HepG2 (cell line): ENCODE data around the gene TMEM270. TPM values are rescaled to one million over a fixed set of nuclear protein-coding genes. Genes with fewer than 3 reads are reported as not detected.

Experiments used
- ATAC-seq: fragments of 200-7000 bp; cut with Tn5 transposase; 3 replicates; pipeline ENCODE4 v1.9.1; 2020; ENCODE audit warnings: mild to moderate bottlenecking, moderate library complexity
- BruUV-seq: library from RNA; stranded (reverse); fragments of 400-500 nt; replicated peaks from 2 replicates; lab custom pipeline; 2021; lab: Mats Ljungman, UMichigan
- CTCF ChIA-PET: fragments of 300-600 bp; formaldehyde crosslinking; extraction: SDS; loops from one replicate; lab custom pipeline; 2021; ENCODE audit warnings: low total read pairs, inconsistent platforms, low intra/inter-chr PET ratio; lab: Yijun Ruan, JAX
- POLR2A ChIA-PET: fragments of 350-600 bp; sonication (Branson Sonifier 250); formaldehyde crosslinking; loops from one replicate; lab custom pipeline; 2020; ENCODE audit warnings: antibody characterized with exemption, inconsistent platforms; lab: Yijun Ruan, JAX
- DNase-seq: peaks from one replicate; pipeline ENCODE4 v3.0.0-alpha.2; 2015; ENCODE audit warnings: low spot score
- FAIRE-seq: peaks from 3 replicates; lab custom pipeline; 2011; peaks lifted over from hg19 to GRCh38; lab: Jason Lieb, UNC
- H2AFZ ChIP-seq: one replicate; pipeline ENCODE4 v1.6.1; 2011; ENCODE audit warnings: low read length, inconsistent platforms
- H3K27ac ChIP-seq: fragments of 300-600 bp; 3 replicates; pipeline ENCODE4 v1.8.0; 2011; ENCODE audit warnings: mixed run types, mild to moderate bottlenecking, mixed read lengths, low read length, inconsistent platforms; ENCODE audit not compliant: insufficient read depth; ENCODE audit errors: extremely low read length
- H3K27me3 ChIP-seq, 2 experiments: fragments of 200-600 bp in 1 of 2; 2 replicates in 1 of 2; 3 replicates in 1 of 2; pipeline versions ENCODE4 v1.6.0 to v1.8.0; 2011; ENCODE audit warnings: low read length in 2 of 2, mild to moderate bottlenecking in 2 of 2, moderate library complexity in 2 of 2, inconsistent platforms in 1 of 2; ENCODE audit not compliant: insufficient read depth in 2 of 2, control insufficient read depth in 1 of 2
- H3K36me3 ChIP-seq, 2 experiments: fragments of 200-600 bp in 1 of 2; replicated peaks in 1 of 2; 2 replicates in 1 of 2; 3 replicates in 1 of 2; pipeline versions ENCODE4 v1.5.1 to v1.8.0; 2011; ENCODE audit warnings: low read length in 2 of 2, inconsistent platforms in 1 of 2; ENCODE audit not compliant: insufficient read depth in 2 of 2, control insufficient read depth in 1 of 2
- H3K4me1 ChIP-seq: 2 replicates; pipeline ENCODE4 v1.5.1; 2012; ENCODE audit warnings: low read length, inconsistent platforms; ENCODE audit not compliant: insufficient read depth
- H3K4me2 ChIP-seq: 2 replicates; pipeline ENCODE4 v1.6.0; 2011; ENCODE audit warnings: low read depth, low read length, inconsistent platforms
- H3K4me3 ChIP-seq, 3 experiments: fragments of 200-600 bp in 1 of 3; sonication (generic), shearing (Covaris generic) in 1 of 3; replicated peaks in 1 of 3; 2 replicates each; pipeline ENCODE4 v1.5.1; 2011 to 2016; ENCODE audit warnings: low read length in 3 of 3, inconsistent platforms in 2 of 3, low read depth in 2 of 3, mild to moderate bottlenecking in 2 of 3, control low read depth in 1 of 3, mixed read lengths in 1 of 3; ENCODE audit not compliant: insufficient read depth in 1 of 3
- H3K79me2 ChIP-seq: one replicate; pipeline ENCODE4 v1.6.1; 2011; ENCODE audit warnings: low read length, inconsistent platforms; ENCODE audit not compliant: insufficient read depth
- H3K9ac ChIP-seq: 2 replicates; pipeline ENCODE4 v1.6.0; 2011; ENCODE audit warnings: mild to moderate bottlenecking, low read depth, low read length, inconsistent platforms; ENCODE audit not compliant: insufficient read depth
- H3K9me3 ChIP-seq: 2 replicates; pipeline ENCODE4 v1.5.1; 2012; ENCODE audit warnings: mild to moderate bottlenecking, low read length
- H4K20me1 ChIP-seq: 2 replicates; pipeline ENCODE4 v1.6.0; 2011; ENCODE audit warnings: inconsistent platforms, mild to moderate bottlenecking, low read length, moderate library complexity; ENCODE audit not compliant: insufficient read depth
- GMEB2 ChIP-seq: IDR thresholded peaks from 2 replicates; pipeline ENCODE4 v1.6.1; 2016; ENCODE audit warnings: missing biosample characterization, missing genetic modification reagents, low read depth
- SIX1 ChIP-seq: sonication (generic); formaldehyde crosslinking; IDR thresholded peaks from 2 replicates; pipeline ENCODE4 v1.4.0; 2020; ENCODE audit warnings: missing genetic modification reagents, borderline replicate concordance
- YEATS4 ChIP-seq: sonication (generic); formaldehyde crosslinking; IDR thresholded peaks from 2 replicates; pipeline ENCODE4 v1.4.0; 2020; ENCODE audit warnings: missing genetic modification reagents, borderline replicate concordance
- ZFP41 ChIP-seq: sonication (generic); formaldehyde crosslinking; IDR thresholded peaks from 2 replicates; pipeline ENCODE4 v1.4.0; 2020; ENCODE audit warnings: mild to moderate bottlenecking, missing genetic modification reagents, borderline replicate concordance
- ZNF143 ChIP-seq: sonication (generic); formaldehyde crosslinking; IDR thresholded peaks from 2 replicates; pipeline ENCODE4 v1.4.0; 2020; ENCODE audit warnings: missing genetic modification reagents
- ZNF703 ChIP-seq: sonication (generic); formaldehyde crosslinking; IDR thresholded peaks from 2 replicates; pipeline ENCODE4 v1.5.1; 2020; ENCODE audit warnings: missing genetic modification reagents, mild to moderate bottlenecking, moderate library complexity, borderline replicate concordance
- whole genome bisulfite sequencing: methylation state at CpG from one replicate; pipeline ENCODE4 v1.1.6; 2017; ENCODE audit warnings: low lambda C conversion rate; 5-methylcytosine and 5-hydroxymethylcytosine counted together
- in situ Hi-C: cut with HindIII; loops from 2 replicates; pipeline ENCODE4 v1.10.0; 2017; ENCODE audit warnings: low pct_unique_long_range_greater_than_20kb; ENCODE audit not compliant: extremely low pct_ligation_motif_present
- intact Hi-C: fragments of 100-400 bp; cut with micrococcal nuclease; formaldehyde crosslinking; loops from one replicate; pipeline ENCODE4 v1.10.0; 2022; ENCODE audit not compliant: unreplicated experiment
- polyA plus RNA-seq, 8 experiments: library from polyadenylated mRNA; depleted of rRNA in 3 of 8; stranded (reverse) in 7 of 8; unstranded in 1 of 8; fragments of >200 nt; fragmentation: Illumina TruSeq in 4 of 8; extraction: Trizol in 4 of 8; gene quantifications; 2 replicates each; pipeline versions ENCODE4 v1.2.1 to v1.2.3, GENCODE V29; 2011 to 2016; ENCODE audit warnings: low read depth in 4 of 8, missing spikeins in 1 of 8, mixed read lengths in 1 of 8; ENCODE audit not compliant: insufficient read depth in 1 of 8
- total RNA-seq, 5 experiments: library from RNA; depleted of rRNA; stranded (reverse); fragments of >200 nt; fragmentation: Illumina TruSeq; extraction: Trizol; gene quantifications; 2 replicates each; pipeline ENCODE4 v1.2.3, GENCODE V29; 2016; ENCODE audit warnings: low read depth in 1 of 5

TMEM270 gene
- total and polyA plus RNA-seq, 2 of the 13 experiments (the other 11 are each of a cell fraction or from before 2014, with no cell fraction given) = not detected

GRCh38 chr7:73823257-73823656, 37.7 kb upstream of the TMEM270 start:
- Histone ChIP-seq H3K79me2 (no peaks in the 10 kb centered on the region), H3K9ac (no peak overlapping the region), H3K27me3 (peaks cover 0 to 31% of the 10 kb centered on the region in 2 experiments; a peak in 3 of 5 replicates), H3K4me1 (peaks cover 36% of the 10 kb centered on the region), H3K4me3 (no peak overlapping the region), H2AFZ (no peak overlapping the region), H3K4me2 (no peak overlapping the region; the same call in 1 of the 2 replicates), H4K20me1 (no peaks in the 10 kb centered on the region), H3K36me3 (no peaks in the 10 kb centered on the region), H3K9me3 (no peaks in the 10 kb centered on the region), H3K27ac (no peak overlapping the region)
- BruUV-seq = no TSS peak
- in situ Hi-C loops = no loop called here
- FAIRE-seq (no peak), DNase-seq (no peak), ATAC-seq (no peak)
- ChIA-PET POLR2A (interaction anchor here (1.1 kb wide), 1 partner anchor 10 kb away, joined by 3 read pairs; no protein-coding TSS in a partner anchor), CTCF (no interaction called here)
- TF ChIP-seq SIX1 (CRISPR knock-in tag) = no peak
- TF ChIP-seq ZFP41 (CRISPR knock-in tag) = no peak
- no peak for TF ChIP-seq ZNF703 (CRISPR knock-in tag)
- no peak for TF ChIP-seq GMEB2
- no peak for TF ChIP-seq YEATS4 (CRISPR knock-in tag)
- no peak for TF ChIP-seq ZNF143 (CRISPR knock-in tag)
- intact Hi-C loops = no loop called here
- 33% methylated on average over 5 of the region's 5 CpGs for WGBS
